Measurements from ENCODE around the gene ARHGAP40. TPM values are rescaled to one million over a fixed set of nuclear protein-coding genes. Genes with fewer than 3 reads are reported as not detected.

Gene ARHGAP40
- total RNA-seq, 1 experiment from 2014 or later, result 0.14 TPM

DNA sequence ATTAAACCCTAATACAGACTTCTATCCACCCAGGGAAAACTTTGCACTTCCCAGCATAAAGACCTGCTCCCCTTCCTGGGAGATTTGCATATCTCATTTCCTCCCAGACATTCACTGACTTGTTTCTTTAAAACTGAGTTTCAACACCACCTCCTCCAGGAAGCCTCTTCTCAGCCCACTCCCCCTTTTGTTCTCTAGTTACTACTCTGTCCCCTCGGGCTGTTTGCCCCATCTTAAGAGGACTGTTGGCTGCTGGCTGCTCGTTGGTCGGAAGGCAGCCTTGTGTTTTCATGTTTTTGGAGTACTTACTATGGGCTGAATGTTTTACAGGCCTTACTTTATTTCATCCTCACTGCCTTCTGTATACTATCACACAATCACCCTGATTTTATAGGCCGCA is 6.6 kb downstream of the ARHGAP40 start:
- intact Hi-C loops (cut with micrococcal nuclease; ENCODE audit: unreplicated experiment), result no loop called here
- ChIA-PET CTCF (no interaction called here), POLR2A (no interaction called here)
- no peak for DNase-seq
- H3K4me1 ChIP-seq, result no peaks in the 10 kb centered on the region
- no peaks in the 10 kb centered on the region for H3K27me3 ChIP-seq (replicated peaks; ENCODE audit: control insufficient read depth, insufficient read depth, low read length)
- no peaks in the 10 kb centered on the region for H3K9me3 ChIP-seq
- no peak overlapping the region for H3K27ac Mint-ChIP-seq (ENCODE audit: unreplicated experiment)
- no peaks in the 10 kb centered on the region for H3K36me3 ChIP-seq (ENCODE audit: control insufficient read depth, insufficient read depth, low read length)
- H3K36me3 Mint-ChIP-seq (ENCODE audit: insufficient read depth, unreplicated experiment), result no peaks in the 10 kb centered on the region
- H3K4me3 ChIP-seq (ENCODE audit: low read depth, low read length), result no peak overlapping the region
- TF ChIP-seq, protein P1, sequence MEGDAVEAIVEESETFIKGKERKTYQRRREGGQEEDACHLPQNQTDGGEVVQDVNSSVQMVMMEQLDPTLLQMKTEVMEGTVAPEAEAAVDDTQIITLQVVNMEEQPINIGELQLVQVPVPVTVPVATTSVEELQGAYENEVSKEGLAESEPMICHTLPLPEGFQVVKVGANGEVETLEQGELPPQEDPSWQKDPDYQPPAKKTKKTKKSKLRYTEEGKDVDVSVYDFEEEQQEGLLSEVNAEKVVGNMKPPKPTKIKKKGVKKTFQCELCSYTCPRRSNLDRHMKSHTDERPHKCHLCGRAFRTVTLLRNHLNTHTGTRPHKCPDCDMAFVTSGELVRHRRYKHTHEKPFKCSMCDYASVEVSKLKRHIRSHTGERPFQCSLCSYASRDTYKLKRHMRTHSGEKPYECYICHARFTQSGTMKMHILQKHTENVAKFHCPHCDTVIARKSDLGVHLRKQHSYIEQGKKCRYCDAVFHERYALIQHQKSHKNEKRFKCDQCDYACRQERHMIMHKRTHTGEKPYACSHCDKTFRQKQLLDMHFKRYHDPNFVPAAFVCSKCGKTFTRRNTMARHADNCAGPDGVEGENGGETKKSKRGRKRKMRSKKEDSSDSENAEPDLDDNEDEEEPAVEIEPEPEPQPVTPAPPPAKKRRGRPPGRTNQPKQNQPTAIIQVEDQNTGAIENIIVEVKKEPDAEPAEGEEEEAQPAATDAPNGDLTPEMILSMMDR (IDR thresholded peaks at IDR 0.05; ENCODE audit: insufficient read depth in 1 of 2, low read depth in 1 of 2, low read length in 1 of 2, severe bottlenecking in 1 of 2, unreplicated experiment in 1 of 2), result no peak
- peaks cover 3% of the 10 kb centered on the region for H3K4me1 Mint-ChIP-seq (ENCODE audit: low read depth, unreplicated experiment)
- H3K9me3 Mint-ChIP-seq (ENCODE audit: unreplicated experiment), result no peaks in the 10 kb centered on the region
- no peak overlapping the region for H3K4me3 Mint-ChIP-seq (ENCODE audit: unreplicated experiment)
- H3K27me3 Mint-ChIP-seq (ENCODE audit: insufficient read depth, unreplicated experiment), result peaks cover 12% of the 10 kb centered on the region
- no TSS peak for BruUV-seq (replicated peaks)

DNA sequence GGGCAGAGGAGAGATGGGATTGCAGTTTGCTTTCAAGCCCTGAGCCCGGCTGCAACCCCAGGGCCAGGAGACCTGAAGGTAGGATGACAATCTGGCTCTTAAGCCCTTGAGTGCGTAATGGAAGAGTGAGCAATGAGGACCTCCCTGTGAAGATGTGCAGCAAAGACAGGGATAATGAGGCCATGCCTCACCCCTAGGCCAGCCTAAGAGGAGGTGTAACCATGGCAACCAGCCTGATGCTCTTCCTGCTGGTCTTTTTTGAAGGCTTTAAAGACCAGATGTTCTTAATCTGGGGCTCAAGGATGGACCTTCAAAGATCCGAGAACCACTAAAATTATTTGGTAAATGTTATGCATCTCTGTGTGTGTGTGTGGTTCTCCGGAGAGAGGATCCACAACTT is 8.2 kb downstream of the ARHGAP40 start:
- no peaks in the 10 kb centered on the region for H3K36me3 ChIP-seq (ENCODE audit: control insufficient read depth, insufficient read depth, low read length)
- TF ChIP-seq, protein P1 (IDR thresholded peaks at IDR 0.05; ENCODE audit: insufficient read depth in 1 of 2, low read depth in 1 of 2, low read length in 1 of 2, severe bottlenecking in 1 of 2, unreplicated experiment in 1 of 2), result no peak
- no peak overlapping the region for H3K27ac Mint-ChIP-seq (ENCODE audit: unreplicated experiment)
- no peaks in the 10 kb centered on the region for H3K9me3 Mint-ChIP-seq (ENCODE audit: unreplicated experiment)
- CTCF ChIA-PET, result no interaction called here
- no peaks in the 10 kb centered on the region for H3K4me1 ChIP-seq
- no peaks in the 10 kb centered on the region for H3K36me3 Mint-ChIP-seq (ENCODE audit: insufficient read depth, unreplicated experiment)
- POLR2A ChIA-PET, result interaction anchor here (0.5 kb wide), 1 partner anchor 200 kb away, joined by 5 read pairs; no protein-coding TSS in a partner anchor
- no peaks in the 10 kb centered on the region for H3K9me3 ChIP-seq
- DNase-seq, result no peak
- no peak overlapping the region for H3K4me3 Mint-ChIP-seq (ENCODE audit: unreplicated experiment)
- peaks cover 6% of the 10 kb centered on the region for H3K4me1 Mint-ChIP-seq (ENCODE audit: low read depth, unreplicated experiment)
- no TSS peak for BruUV-seq (replicated peaks)
- intact Hi-C loops (cut with micrococcal nuclease; ENCODE audit: unreplicated experiment), result no loop called here
- peaks cover 3% of the 10 kb centered on the region for H3K27me3 Mint-ChIP-seq (ENCODE audit: insufficient read depth, unreplicated experiment)
- H3K27me3 ChIP-seq (replicated peaks; ENCODE audit: control insufficient read depth, insufficient read depth, low read length), result no peaks in the 10 kb centered on the region
- H3K4me3 ChIP-seq (ENCODE audit: low read depth, low read length), result no peak overlapping the region

DNA sequence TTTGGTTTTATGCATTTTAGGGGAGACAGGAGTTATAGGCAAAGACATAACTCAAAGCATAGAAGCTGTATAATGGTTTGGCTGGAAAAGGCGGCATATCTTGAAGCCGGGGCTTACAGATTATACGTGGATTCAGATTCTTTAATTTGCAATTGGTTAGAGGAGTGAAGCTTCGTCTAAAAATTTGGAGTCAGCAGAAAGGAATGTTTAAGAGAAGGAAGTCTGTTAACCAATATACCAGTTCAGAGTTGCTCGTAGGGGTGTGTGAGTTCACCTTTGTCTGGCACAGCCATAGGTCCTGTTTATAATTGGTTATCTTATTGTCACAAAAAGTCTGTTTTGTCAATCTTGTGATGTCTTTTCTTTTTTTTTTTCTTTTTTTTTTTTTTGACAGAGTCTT is 8.9 kb downstream of the ARHGAP40 start:
- Mint-ChIP-seq H3K4me3 (ENCODE audit: unreplicated experiment) (no peak overlapping the region), H3K36me3 (ENCODE audit: insufficient read depth, unreplicated experiment) (no peaks in the 10 kb centered on the region), H3K4me1 (ENCODE audit: low read depth, unreplicated experiment) (peaks cover 6% of the 10 kb centered on the region), H3K9me3 (ENCODE audit: unreplicated experiment) (no peaks in the 10 kb centered on the region), H3K27me3 (ENCODE audit: insufficient read depth, unreplicated experiment) (peaks cover 3% of the 10 kb centered on the region), H3K27ac (ENCODE audit: unreplicated experiment) (no peak overlapping the region)
- Histone ChIP-seq H3K4me1 (no peaks in the 10 kb centered on the region), H3K36me3 (ENCODE audit: control insufficient read depth, insufficient read depth, low read length) (no peaks in the 10 kb centered on the region), H3K9me3 (no peaks in the 10 kb centered on the region), H3K4me3 (ENCODE audit: low read depth, low read length) (no peak overlapping the region), H3K27me3 (replicated peaks; ENCODE audit: control insufficient read depth, insufficient read depth, low read length) (no peaks in the 10 kb centered on the region)
- POLR2A ChIA-PET, result no interaction called here
- no TSS peak for BruUV-seq (replicated peaks)
- no peak for DNase-seq
- TF ChIP-seq, protein P1 (IDR thresholded peaks at IDR 0.05; ENCODE audit: insufficient read depth in 1 of 2, low read depth in 1 of 2, low read length in 1 of 2, severe bottlenecking in 1 of 2, unreplicated experiment in 1 of 2), result no peak
- intact Hi-C loops (cut with micrococcal nuclease; ENCODE audit: unreplicated experiment), result no loop called here
- CTCF ChIA-PET, result interaction anchor here (0.6 kb wide), 1 partner anchor 48 kb away, joined by 4 read pairs; no protein-coding TSS in a partner anchor
